HG03066 (cell line): ENCODE data around the gene HOXD10.

Experiments
- ATAC-seq: cut with Tn5 transposase; IDR thresholded peaks from one replicate; pipeline ENCODE4 v1.9.1; 2021; ENCODE audit warnings: low read depth; ENCODE audit not compliant: unreplicated experiment

Gene HOXD10

DNA sequence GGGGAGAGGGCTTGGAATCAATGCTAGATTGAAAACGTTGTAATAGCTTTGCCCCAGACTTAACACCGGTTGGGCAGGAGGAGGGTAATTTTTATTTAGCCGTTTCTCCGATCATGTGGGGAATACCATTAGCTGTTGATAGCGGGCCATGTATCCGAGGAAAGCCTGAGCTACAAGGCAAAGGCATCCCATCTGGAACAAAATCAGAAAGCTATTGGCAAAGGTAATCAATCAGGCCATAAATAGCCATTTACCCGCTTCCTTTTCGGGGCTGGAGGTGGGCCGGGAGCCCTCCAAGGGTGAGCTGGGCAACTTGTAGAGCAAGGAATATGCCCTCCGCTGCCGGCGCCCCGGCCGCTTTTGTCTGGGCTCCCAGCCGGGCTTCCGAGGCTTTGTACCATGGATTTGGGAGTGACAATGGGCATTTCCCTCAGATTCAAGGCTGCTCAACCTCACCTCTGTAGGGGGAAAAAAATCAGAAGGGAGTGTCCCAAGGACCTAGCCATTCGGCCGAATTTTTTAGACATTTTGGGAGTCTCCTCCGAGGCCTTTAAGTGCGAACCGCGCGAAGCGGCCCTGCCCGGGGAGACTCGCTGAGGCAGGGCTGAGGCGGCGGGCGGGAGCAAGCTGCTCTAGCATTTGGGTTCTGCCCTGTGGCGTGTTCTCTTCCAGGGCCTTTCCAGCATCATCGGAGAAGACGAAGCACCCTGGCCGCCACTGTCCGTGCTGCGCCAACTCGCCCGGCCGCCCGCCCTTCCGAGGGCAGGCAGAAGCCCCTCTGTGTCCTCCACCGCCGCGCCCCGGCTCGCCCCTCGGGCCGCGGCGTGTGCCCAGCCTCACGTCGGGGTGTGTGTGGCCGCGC, 4.8 kb downstream of the HOXD10 start:
- ATAC-seq: no peak

DNA sequence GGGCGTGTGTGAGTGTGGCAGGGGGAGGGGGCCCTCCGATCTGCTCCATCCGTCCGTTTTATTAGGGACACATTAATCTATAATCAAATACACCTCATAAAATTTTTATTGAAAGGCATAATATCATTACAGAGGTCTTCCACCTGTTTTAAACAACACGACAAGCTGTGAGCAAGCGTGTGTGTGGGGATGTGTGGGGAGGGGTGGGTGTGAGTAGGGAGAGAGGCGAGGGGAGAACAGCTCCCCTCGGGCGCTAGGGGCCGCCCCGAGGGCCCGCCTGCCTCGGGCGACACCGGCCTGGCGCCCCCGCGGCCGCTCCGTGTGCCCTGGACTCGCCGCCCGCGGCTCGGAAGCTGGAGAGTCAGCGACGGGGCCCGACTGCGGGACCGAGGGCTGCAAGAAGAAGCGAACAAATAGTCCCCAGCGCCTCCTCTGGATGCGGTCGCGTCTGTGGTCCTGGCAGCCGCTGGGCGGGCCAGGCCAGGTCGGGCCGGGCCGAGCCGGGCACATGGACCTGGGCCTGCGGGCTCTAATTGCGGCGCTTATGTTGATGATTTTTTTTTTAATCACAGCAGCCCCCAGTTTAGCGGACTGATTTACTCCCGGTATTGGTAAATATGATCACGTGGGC, 5.6 kb downstream of the HOXD10 start:
- no peak for ATAC-seq

DNA sequence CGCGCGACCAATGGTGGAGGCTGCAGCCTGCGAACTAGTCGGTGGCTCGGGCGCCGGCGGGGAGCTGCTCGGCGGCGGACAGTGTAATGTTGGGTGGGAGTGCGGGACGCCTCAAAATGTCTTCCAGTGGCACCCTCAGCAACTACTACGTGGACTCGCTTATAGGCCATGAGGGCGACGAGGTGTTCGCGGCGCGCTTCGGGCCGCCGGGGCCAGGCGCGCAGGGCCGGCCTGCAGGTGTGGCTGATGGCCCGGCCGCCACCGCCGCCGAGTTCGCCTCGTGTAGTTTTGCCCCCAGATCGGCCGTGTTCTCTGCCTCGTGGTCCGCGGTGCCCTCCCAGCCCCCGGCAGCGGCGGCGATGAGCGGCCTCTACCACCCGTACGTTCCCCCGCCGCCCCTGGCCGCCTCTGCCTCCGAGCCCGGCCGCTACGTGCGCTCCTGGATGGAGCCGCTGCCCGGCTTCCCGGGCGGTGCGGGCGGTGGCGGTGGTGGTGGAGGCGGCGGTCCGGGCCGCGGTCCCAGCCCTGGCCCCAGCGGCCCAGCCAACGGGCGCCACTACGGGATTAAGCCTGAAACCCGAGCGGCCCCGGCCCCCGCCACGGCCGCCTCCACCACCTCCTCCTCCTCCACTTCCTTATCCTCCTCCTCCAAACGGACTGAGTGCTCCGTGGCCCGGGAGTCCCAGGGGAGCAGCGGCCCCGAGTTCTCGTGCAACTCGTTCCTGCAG, 6.3 kb downstream of the HOXD10 start, which contains the start of gene HOXD9:
TSS of gene HOXD9 (plus strand) at position 37 of the 728 bp plus-strand sequence. CDS start at position 87, 50 bp downstream.
- no peak for ATAC-seq

DNA sequence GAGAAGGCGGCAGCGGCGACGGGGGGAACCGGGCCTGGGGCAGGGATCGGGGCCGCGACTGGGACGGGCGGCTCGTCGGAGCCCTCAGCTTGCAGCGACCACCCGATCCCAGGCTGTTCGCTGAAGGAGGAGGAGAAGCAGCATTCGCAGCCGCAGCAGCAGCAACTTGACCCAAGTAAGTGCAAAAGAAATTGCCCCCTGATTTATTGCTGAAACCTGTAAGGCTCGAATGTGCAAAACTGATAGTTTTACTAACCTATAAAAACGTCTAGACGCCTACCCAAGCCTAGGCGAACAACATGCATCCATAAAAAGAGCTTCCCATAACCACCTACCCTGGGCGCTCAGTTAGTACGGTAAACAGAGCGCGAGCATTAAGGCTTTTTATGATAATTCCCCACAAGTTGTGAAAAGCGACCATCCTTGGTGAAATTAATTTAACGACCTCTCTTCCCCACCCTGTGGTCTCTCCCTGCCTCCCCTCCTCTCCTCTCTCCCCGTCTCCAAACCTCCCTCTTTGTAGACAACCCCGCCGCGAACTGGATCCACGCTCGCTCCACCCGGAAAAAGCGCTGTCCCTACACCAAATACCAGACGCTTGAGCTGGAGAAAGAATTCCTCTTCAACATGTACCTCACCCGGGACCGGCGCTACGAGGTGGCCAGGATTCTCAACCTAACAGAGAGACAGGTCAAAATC, 7.0 kb downstream of the HOXD10 start:
- ATAC-seq: no peak

DNA sequence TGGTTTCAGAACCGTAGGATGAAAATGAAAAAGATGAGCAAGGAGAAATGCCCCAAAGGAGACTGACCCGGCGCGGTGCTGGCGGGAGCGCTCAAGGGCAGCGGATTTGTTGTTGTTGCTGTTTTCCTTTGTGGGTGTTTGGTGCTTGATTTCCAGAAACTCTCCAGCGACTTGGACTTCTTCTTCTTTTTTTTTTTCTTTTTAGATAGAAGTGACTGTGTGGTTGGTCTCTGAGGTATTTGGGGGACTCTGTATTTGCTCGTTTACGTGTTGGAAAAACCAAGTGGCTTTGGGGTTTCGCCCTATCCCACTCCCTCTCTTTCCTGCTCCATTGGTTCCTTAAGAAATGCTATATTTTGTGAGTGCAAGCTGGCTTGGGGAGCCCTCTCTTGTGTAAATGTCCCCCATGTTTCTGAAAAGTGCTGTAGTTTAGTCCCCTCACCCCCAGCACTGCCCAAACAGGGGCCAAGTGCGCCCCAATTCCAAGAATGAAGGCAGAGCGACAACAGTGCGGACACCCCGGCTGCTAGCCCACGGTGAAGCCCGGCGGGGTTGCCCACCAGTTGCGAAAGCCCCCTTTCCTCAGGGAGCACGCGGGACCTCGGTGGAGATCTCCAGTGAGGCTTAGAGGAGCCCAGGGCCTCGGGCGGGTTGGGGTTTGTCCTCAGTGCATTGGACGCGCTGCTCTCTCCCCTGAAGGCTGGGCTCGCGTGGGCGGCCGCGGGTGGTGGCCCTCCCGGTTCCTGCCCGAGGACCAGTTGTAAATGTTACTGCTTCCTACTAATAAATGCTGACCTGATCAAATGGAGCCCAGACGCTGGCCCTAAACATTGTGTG, 7.8 kb downstream of the HOXD10 start:
- ATAC-seq: no peak

DNA sequence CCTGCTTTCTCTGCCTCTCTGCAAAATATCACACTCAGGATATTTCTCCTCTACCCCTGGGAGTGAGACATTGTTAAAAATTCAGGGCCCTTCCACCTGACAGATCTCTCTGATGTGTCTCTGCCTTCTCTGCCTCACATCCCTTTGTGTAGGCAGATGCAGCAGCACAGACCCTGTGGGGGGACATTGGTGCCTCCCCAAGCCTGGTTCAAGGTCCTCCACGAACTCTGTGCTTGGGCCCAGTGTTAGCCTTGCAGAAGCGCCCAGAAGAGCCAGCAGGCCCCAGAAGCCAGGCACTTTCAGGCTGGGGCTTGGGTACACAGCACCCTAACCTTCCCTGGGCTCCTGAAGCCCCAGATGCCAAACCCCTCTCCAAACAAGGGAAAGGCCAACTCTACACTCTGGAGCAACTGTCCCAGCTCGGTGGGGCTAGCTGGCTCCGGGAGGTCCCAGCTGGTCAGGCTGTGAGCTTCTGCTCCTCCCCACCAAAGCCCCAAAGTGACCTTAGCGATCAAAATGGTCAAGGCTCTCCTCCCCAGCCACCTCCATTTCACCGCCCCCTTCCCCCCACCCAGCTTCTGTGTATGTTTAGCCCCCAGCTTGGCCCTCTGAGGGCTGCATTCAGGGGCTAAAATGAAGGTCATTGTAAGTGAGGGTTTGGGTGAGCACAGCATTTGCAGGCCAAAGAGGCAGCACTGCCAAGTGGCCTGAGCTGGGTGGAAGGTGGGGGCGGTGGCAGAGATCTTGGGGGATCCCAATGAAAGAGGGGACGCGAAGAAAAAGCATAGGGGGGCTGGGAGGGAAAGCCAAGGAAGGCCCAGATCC, 8.6 kb downstream of the HOXD10 start:
- no peak for ATAC-seq

DNA sequence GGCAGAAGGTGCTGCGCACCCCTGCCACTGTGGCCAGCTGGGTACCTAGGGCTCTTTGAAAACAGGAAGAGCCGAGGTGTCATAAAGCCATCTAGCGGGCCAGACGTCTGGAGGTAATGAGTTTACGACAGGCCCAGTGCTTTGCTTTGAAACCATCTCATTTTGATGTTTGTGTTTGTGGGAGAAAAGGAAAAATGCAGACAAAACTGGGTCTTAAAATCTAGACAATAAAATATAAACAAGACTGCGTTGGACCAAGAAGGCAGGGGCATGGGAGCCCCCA, 9.1 kb downstream of the HOXD10 start:
- no peak for ATAC-seq

DNA sequence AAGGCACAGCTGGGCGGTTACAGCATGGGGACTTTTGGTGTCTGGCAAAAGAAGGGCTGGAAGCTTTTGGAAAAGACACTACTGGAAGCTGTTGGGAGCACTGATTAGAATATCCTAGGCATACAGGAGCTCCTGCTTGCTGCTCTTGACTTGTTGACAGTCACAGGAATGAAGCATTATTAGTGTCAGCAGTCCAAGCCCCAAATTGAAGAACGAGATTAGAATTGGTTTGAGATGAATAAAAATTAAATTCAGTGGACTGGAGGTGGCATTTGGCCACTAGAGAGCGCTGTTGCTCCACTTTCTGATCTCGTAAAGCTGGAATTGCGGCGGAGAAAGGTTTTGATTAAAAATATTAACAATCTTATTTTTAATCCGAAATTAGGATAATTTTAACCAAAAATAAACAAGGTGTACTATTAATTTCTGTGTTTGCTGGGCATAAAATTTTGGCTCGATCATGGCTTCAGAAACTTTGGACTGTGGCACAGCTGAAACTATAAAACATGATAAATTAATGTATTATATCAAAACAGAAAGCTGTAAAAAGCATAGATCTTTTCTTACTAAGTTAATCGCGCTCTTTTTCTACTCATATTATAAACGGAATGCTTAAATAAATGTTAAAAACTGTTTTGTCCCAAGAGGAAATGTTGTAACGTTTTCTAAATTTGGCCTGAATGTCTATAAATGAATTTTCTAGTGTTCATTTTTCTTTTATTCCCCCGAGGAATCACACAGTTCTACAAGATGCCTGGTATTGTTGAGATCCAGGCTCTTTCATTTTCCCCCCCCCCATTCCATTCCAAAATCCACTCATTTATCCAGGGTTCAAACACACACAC, 10.6 kb downstream of the HOXD10 start:
- no peak for ATAC-seq

DNA sequence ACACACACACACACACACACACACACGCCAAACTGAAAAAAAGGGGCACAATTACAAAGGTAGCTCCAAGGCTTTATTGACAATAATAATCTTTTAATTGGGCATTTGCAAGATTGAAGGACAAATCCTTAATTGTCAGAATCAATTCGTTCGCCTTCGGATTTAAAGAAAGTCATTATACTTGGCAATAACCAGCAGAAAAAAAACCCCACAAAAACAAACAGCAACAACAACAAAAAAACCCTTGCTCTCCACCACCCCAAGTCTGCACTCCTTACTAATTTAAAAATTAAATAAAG, 11.1 kb downstream of the HOXD10 start:
- no peak for ATAC-seq

DNA sequence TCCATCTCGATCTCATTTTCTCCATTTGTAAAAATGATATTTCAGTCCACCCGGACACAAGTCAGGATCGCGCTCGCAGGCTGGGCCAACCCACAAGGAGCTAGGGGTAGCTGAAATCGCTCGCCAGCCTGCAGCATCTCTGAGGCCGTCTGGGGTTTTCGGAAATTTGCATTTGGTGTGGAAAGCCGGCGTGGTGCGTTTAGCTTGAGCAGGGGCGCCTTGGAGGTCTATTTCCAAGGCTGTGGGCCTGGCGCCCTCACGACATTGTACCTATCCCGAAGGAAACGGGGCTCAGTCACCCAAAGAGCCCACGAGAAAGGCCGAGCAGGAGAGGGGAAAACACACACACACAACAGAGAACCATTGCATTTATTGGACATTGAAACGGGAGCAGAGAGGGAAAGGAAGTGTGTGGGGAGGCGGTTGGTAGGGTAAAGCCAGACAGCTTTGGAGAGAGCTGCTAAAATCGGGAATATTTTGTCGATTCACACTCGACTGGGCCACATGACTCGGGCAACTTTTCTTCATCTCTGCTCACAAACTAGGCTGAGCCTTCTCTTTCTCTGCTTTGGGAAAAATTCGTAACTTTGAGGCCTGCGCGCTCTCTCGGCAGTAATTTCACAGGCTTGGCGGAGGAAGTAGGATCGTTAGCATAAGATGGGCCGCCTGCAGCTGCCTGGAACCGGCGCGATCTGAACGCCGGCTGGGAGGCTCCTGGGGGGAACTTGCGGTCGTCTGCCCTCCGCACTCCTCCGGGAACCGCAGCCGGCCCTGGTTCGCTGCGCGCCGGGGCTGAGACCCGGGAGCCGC, 11.8 kb downstream of the HOXD10 start:
- ATAC-seq: no peak

DNA sequence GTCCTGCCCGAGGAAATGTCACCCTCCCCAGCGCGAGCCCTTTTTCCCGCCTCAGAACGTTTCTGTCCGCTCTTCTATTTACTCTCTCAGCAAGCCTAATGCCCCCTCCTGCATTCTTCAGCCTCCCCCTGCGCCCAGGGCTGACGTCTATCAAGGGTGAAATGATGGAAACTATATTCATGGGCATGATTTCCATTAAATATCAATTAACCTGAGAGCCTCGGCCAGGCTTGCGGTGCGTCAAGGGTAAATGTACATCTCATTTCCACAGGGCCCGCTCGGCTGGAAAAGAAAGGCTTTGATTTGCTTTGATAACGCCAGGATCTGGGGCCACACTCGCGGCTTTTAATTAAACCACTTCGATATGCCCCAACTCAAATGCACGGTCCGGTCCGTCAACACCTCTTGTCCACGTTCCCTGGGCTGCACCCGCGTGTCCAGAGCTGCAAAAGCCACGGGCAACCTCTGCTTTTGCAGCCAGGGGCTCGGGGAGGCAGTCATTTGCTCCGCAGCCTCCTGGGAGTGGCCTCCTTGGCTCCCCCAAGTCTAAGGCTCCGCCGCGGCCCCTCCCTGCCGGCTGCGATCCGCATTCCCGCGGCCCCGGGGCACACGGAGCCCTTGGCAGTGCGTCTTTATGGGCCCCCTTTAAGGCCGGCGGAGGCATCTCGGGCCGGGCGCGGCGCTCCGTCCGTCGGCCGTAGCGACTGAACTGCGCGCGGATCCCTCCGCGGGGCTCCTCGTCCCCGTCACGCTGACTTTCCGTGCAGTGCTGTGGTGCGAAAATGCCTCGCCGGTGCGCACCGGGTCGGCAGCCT, 12.6 kb downstream of the HOXD10 start, which contains the start of gene HOXD8:
TSS of gene HOXD8 (plus strand) at position 724 of the 815 bp plus-strand sequence. CDS start 662 bp downstream, outside the sequence.
- no peak for ATAC-seq

DNA sequence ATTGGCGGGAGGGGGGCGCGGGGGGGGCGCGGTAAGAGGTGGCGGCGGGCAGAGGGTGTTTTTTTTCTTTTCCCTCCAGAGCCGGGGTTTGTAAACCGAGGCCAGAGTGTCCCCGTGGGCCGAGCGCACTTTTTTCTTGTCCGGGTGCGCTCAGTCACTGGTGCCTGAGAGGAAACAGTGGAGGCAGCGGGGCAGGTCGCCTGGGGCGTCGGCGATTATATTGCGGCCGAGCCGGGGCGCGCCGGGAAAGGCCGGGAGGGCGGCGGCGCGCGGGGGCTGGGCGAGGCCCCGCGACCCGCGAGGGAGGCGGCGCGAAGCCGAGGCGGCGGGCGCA, 13.2 kb downstream of the HOXD10 start:
- ATAC-seq: no peak

DNA sequence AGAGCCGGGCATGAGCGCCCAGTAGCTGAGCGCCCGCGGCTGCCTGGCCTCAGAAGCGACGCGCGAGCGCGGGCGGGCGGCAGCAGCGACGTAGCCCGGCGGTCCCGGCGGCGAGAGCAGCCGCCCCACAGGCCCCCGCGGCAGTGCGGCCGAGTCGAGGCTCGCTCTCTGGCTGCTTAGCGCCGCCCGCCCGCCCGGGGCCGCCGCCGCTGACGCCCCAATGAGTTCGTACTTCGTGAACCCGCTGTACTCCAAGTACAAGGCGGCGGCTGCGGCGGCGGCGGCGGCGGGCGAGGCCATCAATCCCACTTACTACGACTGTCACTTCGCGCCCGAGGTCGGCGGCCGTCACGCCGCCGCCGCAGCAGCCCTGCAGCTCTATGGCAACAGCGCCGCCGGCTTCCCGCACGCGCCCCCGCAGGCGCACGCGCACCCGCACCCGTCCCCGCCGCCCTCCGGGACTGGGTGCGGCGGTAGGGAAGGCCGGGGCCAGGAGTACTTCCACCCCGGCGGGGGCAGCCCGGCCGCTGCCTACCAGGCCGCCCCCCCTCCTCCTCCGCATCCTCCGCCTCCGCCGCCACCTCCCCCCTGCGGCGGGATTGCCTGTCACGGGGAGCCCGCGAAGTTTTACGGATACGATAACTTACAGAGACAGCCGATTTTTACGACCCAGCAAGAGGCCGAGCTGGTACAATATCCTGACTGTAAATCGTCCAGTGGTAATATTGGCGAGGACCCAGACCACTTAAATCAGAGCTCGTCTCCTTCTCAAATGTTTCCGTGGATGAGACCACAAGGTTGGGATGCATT, 13.8 kb downstream of the HOXD10 start:
- ATAC-seq: no peak

DNA sequence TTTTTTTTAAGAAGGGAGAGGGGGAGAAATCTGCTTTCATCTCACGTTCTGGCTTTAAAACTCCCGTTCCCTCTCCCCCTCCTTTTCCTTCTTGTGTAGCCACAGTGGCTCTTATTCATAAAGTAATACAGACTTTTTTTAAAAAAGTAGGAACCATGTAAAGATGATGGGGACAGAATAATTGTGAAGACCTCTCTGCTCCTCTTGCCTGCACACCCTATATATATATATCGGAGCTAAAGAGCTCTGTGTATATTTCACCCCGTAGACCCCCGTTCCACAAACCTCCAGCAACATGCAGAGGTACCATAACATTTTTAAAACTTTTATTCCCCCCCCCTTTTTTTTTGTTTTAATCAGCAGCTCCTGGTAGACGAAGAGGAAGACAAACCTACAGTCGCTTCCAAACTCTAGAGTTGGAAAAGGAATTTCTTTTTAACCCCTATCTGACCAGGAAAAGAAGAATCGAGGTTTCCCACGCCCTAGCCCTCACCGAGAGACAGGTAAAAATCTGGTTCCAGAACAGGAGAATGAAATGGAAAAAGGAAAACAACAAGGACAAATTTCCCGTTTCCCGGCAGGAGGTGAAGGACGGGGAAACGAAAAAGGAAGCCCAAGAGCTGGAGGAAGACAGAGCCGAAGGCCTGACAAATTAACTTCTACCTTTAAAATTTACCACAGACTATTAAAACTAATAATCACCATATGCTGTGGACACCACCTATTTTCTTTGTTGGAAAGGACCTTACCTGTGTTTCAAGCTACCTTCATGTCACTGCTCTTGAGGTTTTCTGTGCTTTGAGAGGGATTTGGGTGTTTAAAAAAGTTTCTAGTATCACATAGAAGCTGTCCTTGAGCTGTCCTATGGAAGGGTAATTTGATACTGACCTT, 14.6 kb downstream of the HOXD10 start:
- ATAC-seq: no peak

DNA sequence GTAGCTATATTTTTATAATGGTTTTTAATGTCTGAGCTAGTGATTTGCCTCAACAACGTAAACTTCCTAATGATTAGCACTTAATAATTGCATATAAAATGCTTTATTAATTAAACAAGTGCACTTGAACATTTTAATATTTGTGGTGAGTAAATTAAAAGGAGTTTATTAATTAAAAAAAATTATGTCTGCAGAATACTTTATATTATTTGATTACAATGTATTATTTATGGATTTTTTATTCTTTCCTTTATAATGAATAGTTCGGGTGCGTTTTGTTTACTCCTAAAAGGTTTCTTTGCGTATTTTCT, 15.2 kb downstream of the HOXD10 start:
- ATAC-seq: no peak
